Colonic mucosa (tissue), 4 donors: ENCODE results near the gene LCAT. TPM values are rescaled to one million over a fixed set of nuclear protein-coding genes. Genes with fewer than 3 reads are reported as not detected.

ENCODE experiments used
- DNase-seq: peaks from one replicate; pipeline ENCODE4 v3.0.0-alpha.2; 2020
- H3K27ac ChIP-seq: fragments of 200-600 bp; one replicate; pipeline ENCODE4 v1.8.0; 2021
- H3K27me3 ChIP-seq: fragments of 200-600 bp; one replicate; pipeline ENCODE4 v1.8.0; 2021
- H3K36me3 ChIP-seq: fragments of 200-600 bp; one replicate; pipeline ENCODE4 v1.8.0; 2021
- H3K4me1 ChIP-seq: fragments of 200-600 bp; one replicate; pipeline ENCODE4 v1.8.0; 2021; ENCODE audit warnings: mild to moderate bottlenecking
- H3K4me3 ChIP-seq: fragments of 200-600 bp; one replicate; pipeline ENCODE4 v1.8.0; 2021
- H3K9ac ChIP-seq, 2 donors: one replicate each; pipeline ENCODE4 v1.7.0; 2013; ENCODE audit warnings: control low read depth in 2 of 2, low read depth in 2 of 2, low read length in 2 of 2
- H3K9me3 ChIP-seq: fragments of 200-600 bp; one replicate; pipeline ENCODE4 v1.8.0; 2021
- CTCF ChIP-seq: fragments of 200-600 bp; IDR thresholded peaks from one replicate; pipeline ENCODE4 v1.8.0; 2022; ENCODE audit warnings: antibody characterized with exemption, mild to moderate bottlenecking
- intact Hi-C: fragments of 100-400 bp; cut with DNase I; formaldehyde crosslinking; loops from one replicate; pipeline ENCODE4 v1.14.1; 2022
- total RNA-seq, 2 donors: library from RNA; stranded (reverse); fragmentation: NEBNext Ultra II Directional in 1 of 2; extraction: Animal tissue kit (Norgen Biotek cat#: 25700) in 1 of 2; gene quantifications; one replicate each; pipeline ENCODE4 v1.2.1, GENCODE V29; 2021
- donor health status: healthy.
- donor health status: DM: no; HTN: no; CAD: no.
- donor health status: DM: no; HTN: no; CAD: no.

LCAT gene
- total RNA-seq, 2 donors from 2014 or later: 3.4 to 3.6 TPM

GRCh38 chr16:67971111-67971510 lies 27.2 kb upstream of the LCAT start:
- Histone ChIP-seq H3K9me3 (no peaks in the 10 kb centered on the region), H3K4me1 (peaks cover 6% of the 10 kb centered on the region), H3K9ac (no peak overlapping the region), H3K27ac (no peak overlapping the region), H3K4me3 (no peak overlapping the region), H3K27me3 (no peaks in the 10 kb centered on the region), H3K36me3 (no peaks in the 10 kb centered on the region)
- intact Hi-C loops: no loop called here
- no peak for TF ChIP-seq CTCF
- no peak for DNase-seq

GRCh38 chr16:67969254-67970039 lies 25.5 kb upstream of the LCAT start:
- TF ChIP-seq CTCF: no peak
- H3K27ac ChIP-seq: peak overlapping the region; percentile 91
- DNase-seq: no peak
- no peaks in the 10 kb centered on the region for H3K36me3 ChIP-seq
- H3K9me3 ChIP-seq: no peaks in the 10 kb centered on the region
- H3K4me1 ChIP-seq: peaks cover 6% of the 10 kb centered on the region
- peak overlapping the region; percentile 83 for H3K4me3 ChIP-seq
- peak overlapping the region; percentile 66 to 89 for H3K9ac ChIP-seq
- no peaks in the 10 kb centered on the region for H3K27me3 ChIP-seq
- intact Hi-C loops: no loop called here

GRCh38 chr16:67968400-67969253 lies 24.7 kb upstream of the LCAT start, which contains the start of gene SLC12A4:
Gene SLC12A4 (minus strand): TSS chr16:67968637. CDS start chr16:67968553, 84 bp downstream.
- Histone ChIP-seq H3K4me1 (peaks cover 6% of the 10 kb centered on the region), H3K4me3 (peak within 1 kb of the TSS; percentile 83), H3K27me3 (no peaks in the 10 kb centered on the region), H3K9ac (peak within 1 kb of the TSS; percentile 85 to 89), H3K36me3 (no peaks in the 10 kb centered on the region), H3K9me3 (no peaks in the 10 kb centered on the region), H3K27ac (peak within 1 kb of the TSS; percentile 91)
- TF ChIP-seq CTCF: no peak
- intact Hi-C loops: no loop called here
- peak; percentile 82 for DNase-seq

- Histone ChIP-seq H3K4me3 (peak overlapping the region; percentile 83), H3K9ac (peak overlapping the region; percentile 85 to 89), H3K27me3 (no peaks in the 10 kb centered on the region), H3K36me3 (no peaks in the 10 kb centered on the region), H3K4me1 (peaks cover 6% of the 10 kb centered on the region), H3K9me3 (no peaks in the 10 kb centered on the region), H3K27ac (peak overlapping the region; percentile 91)
- no peak for TF ChIP-seq CTCF
- no peak for DNase-seq
- intact Hi-C loops: no loop called here
Measured at GRCh38 chr16:67967958-67968399, 24.1 kb upstream of the LCAT start.

GRCh38 chr16:67967183-67967957 lies 23.4 kb upstream of the LCAT start:
- H3K4me3 ChIP-seq: peak overlapping the region; percentile 83
- intact Hi-C loops: no loop called here
- no peak for DNase-seq
- peak overlapping the region; percentile 91 for H3K27ac ChIP-seq
- H3K9ac ChIP-seq: peak overlapping the region; percentile 85 to 89
- H3K27me3 ChIP-seq: no peaks in the 10 kb centered on the region
- no peaks in the 10 kb centered on the region for H3K9me3 ChIP-seq
- H3K36me3 ChIP-seq: no peaks in the 10 kb centered on the region
- TF ChIP-seq CTCF: no peak
- peaks cover 6% of the 10 kb centered on the region for H3K4me1 ChIP-seq
